GM06990 (cell line): Measurements from ENCODE around the gene TMPRSS3.
A peak's percentile ranks its signal among the peaks of the same experiment; 100 is the strongest.

Experiments
- DNase-seq: peaks from one replicate; pipeline ENCODE4 v3.0.0-alpha.2; 2011; ENCODE audit not compliant: insufficient read length; ENCODE audit errors: extremely low read depth
- H3K27me3 ChIP-seq: replicated peaks from 2 replicates; pipeline ENCODE4 v1.6.0; 2011; ENCODE audit warnings: low read length; ENCODE audit not compliant: control insufficient read depth, insufficient read depth
- H3K36me3 ChIP-seq: 2 replicates; pipeline ENCODE4 v1.5.1; 2011; ENCODE audit warnings: low read length; ENCODE audit not compliant: control insufficient read depth, insufficient read depth
- H3K4me3 ChIP-seq: replicated peaks from 2 replicates; pipeline ENCODE4 v1.5.1; 2011; ENCODE audit warnings: low read depth, mild to moderate bottlenecking, control low read depth, low read length
- TF ChIP-seq, protein P1 (sequence below): IDR thresholded peaks from 2 replicates; pipeline ENCODE4 v1.5.1; 2011; ENCODE audit warnings: low read length, control low read depth, mild to moderate bottlenecking, inconsistent platforms; ENCODE audit not compliant: insufficient read depth, poor library complexity, severe bottlenecking

TMPRSS3 gene

DNA sequence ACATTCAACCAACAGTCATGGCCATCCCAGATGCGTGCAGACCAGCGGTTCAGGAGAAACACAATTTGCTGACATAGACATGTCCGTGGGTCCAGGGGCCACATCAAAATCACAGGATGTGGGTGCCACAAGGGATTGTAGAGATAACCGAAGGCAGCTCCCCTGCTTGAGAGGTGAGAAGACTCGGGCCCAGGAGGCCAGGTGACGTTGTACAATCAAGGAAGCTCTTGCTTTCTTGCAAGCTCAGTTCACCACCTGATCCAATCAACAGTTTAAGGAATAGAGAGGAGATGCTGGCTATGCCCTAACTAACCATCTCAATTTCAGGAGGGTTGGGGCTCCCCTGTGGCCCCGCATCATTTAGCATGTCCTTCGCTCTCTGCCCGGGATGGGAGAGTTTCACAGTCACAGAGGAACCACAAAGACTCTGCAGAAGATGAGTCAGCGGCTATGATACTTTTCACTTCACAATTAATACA is 27.4 kb upstream of the TMPRSS3 start:
- H3K36me3 ChIP-seq = no peaks in the 10 kb centered on the region
- TF ChIP-seq, protein P1, sequence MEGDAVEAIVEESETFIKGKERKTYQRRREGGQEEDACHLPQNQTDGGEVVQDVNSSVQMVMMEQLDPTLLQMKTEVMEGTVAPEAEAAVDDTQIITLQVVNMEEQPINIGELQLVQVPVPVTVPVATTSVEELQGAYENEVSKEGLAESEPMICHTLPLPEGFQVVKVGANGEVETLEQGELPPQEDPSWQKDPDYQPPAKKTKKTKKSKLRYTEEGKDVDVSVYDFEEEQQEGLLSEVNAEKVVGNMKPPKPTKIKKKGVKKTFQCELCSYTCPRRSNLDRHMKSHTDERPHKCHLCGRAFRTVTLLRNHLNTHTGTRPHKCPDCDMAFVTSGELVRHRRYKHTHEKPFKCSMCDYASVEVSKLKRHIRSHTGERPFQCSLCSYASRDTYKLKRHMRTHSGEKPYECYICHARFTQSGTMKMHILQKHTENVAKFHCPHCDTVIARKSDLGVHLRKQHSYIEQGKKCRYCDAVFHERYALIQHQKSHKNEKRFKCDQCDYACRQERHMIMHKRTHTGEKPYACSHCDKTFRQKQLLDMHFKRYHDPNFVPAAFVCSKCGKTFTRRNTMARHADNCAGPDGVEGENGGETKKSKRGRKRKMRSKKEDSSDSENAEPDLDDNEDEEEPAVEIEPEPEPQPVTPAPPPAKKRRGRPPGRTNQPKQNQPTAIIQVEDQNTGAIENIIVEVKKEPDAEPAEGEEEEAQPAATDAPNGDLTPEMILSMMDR = no peak
- peak overlapping the region; percentile 38 for H3K4me3 ChIP-seq
- H3K27me3 ChIP-seq = no peaks in the 10 kb centered on the region
- no peak for DNase-seq

DNA sequence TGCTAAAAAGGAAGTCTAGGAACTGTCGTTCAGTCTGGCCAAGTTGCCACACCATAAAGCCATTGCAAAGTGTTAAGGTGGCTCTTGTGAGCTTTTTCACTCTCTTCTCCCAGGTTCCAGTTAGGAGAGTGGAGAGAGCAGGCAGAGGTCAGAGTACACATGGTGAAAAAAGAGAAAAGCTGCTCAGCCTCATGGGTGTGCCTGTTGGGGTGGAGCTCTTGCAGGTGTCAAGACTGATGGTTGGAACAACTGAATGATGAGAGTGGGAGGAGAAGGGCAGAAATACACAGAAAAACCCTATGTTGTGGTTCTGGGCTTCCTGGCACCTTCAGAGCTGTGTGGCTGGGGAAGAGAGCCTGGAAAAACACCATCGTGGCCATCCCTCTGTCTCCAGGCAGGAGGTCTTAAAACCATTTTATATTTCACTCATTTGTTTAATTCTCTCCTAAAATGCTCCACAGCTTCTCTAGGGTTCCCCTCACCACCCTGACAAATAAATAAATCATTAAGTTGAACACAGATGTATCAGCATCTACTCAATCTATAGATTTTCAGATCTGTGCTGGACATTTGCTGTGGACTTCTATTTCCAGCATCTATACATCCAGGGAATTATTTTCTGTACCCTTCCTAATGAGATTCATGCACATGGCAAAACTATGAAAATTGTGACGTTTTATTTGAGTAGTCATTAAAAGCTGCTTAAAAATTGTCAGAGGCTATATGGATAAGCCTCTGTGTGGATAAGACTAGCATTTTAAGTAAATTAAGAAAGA is 25.4 kb upstream of the TMPRSS3 start:
- no peak for DNase-seq
- Histone ChIP-seq H3K27me3 (no peaks in the 10 kb centered on the region), H3K4me3 (no peak overlapping the region), H3K36me3 (no peaks in the 10 kb centered on the region)
- TF ChIP-seq, protein P1 = no peak

DNA sequence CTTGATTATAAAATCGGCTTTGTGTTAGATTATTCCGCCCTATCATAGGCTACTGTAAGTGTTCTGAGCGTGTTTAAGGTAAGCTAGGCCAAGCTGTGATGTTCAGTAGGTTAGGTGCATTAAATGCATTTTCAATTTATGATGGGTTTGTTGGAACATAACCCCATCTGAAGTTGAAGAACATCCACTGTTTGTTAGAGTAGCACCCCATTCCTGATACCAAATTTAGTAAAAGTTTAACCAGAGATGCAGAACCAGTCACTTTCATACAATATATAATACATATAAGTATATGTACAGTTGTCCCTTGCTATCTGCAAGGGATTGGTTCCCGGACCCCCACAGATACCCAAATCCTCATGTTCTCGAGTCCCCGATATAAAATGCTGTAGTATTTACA is 24.0 kb upstream of the TMPRSS3 start:
- TF ChIP-seq, protein P1 = no peak
- DNase-seq = no peak
- Histone ChIP-seq H3K27me3 (no peaks in the 10 kb centered on the region), H3K36me3 (no peaks in the 10 kb centered on the region), H3K4me3 (no peak overlapping the region)

DNA sequence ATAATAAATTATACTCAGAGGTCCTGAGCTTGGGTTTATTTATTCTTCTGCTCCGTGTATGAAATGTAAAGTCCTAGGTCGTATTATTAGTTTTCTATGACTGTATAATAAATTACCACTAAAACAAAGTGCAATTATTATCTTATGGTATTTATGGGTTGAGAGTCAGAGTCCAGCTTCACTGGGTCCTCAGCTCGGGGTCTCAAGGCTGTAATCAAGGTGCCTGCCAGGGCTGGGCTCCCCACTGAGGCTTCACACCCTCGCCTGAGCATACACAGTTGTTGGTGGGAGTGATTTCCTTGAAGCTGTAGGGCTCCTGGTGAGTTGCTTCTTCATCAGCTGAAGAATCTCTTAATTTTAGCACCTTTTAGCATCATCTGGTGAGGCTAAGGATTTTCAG is 23.0 kb upstream of the TMPRSS3 start:
- TF ChIP-seq, protein P1 = no peak
- no peak for DNase-seq
- H3K27me3 ChIP-seq = no peaks in the 10 kb centered on the region
- H3K4me3 ChIP-seq = no peak overlapping the region
- no peaks in the 10 kb centered on the region for H3K36me3 ChIP-seq

DNA sequence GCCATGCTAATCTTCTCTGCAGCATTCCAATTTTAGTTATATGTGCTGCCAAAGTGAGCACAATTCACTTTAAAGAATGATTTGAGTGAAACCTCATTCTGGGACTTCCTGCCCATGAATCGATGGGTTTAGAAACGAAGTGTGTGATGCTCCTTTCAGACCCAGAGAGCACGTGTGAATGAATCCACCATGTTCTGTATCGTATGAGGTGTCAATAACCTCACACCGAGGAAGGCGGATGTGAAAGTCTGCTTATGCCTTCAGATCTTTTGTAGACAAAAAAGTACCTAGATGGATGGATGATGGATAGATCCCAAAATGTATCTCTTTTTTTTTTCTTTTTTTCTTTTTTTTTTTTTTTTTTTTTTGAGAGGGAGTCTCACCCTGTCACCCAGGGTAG is 21.7 kb upstream of the TMPRSS3 start:
- Histone ChIP-seq H3K27me3 (no peaks in the 10 kb centered on the region), H3K4me3 (no peak overlapping the region), H3K36me3 (no peaks in the 10 kb centered on the region)
- DNase-seq = no peak
- TF ChIP-seq, protein P1 = no peak
